Neural progenitor cell (in vitro differentiated cells): ENCODE results near the gene E2F8.

Experiments used
- CTCF ChIP-seq: fragments of 200-600 bp; sonication (generic); IDR thresholded peaks from 2 replicates; pipeline ENCODE4 v1.5.1; 2017; ENCODE audit warnings: antibody characterized with exemption, mild to moderate bottlenecking
- EZH2 ChIP-seq: fragments of 200-600 bp; sonication (generic); IDR thresholded peaks from 2 replicates; pipeline ENCODE4 v1.6.1; 2017; ENCODE audit warnings: antibody characterized with exemption, mild to moderate bottlenecking, moderate library complexity
- EZH2phosphoT487 ChIP-seq: fragments of 200-600 bp; sonication (generic); IDR thresholded peaks from 2 replicates; pipeline ENCODE4 v1.6.1; 2017; ENCODE audit warnings: antibody characterized with exemption

GRCh38 chr11:19209617-19210370, 31.0 kb downstream of the E2F8 start:
- TF ChIP-seq EZH2 (no peak), EZH2phosphoT487 (no peak), CTCF (no peak)
